NOMO-1 (cell line): ENCODE results near the gene THADA.
A peak's percentile ranks its signal among the peaks of the same experiment; 100 is the strongest.

ENCODE experiments used
- DNase-seq, 2 experiments: peaks; one replicate each; lab custom pipeline; 2025; ENCODE audit not compliant: unreplicated experiment in 2 of 2; lab: John Stamatoyannopoulos, UW

The THADA gene

GRCh38 chr2:43420389-43420801 is 175.4 kb downstream of the THADA start:
- DNase-seq, result no peak

GRCh38 chr2:43419876-43420275 is 176.0 kb downstream of the THADA start:
- DNase-seq, result no peak

GRCh38 chr2:43419243-43419642 is 176.6 kb downstream of the THADA start:
- DNase-seq, result no peak

- DNase-seq, result peak in 1 of 2 experiments; percentile 57
Measured at GRCh38 chr2:43418680-43419079, 177.2 kb downstream of the THADA start.

GRCh38 chr2:43417300-43417699 is 178.5 kb downstream of the THADA start:
- peak; percentile 74 to 92 for DNase-seq

GRCh38 chr2:43415592-43415991 is 180.2 kb downstream of the THADA start:
- DNase-seq, result no peak

- DNase-seq, result no peak
Measured at GRCh38 chr2:43414586-43415135, 181.2 kb downstream of the THADA start.

- DNase-seq, result no peak
Measured at GRCh38 chr2:43414033-43414432, 181.8 kb downstream of the THADA start.

GRCh38 chr2:43412114-43412753 is 183.6 kb downstream of the THADA start:
- no peak for DNase-seq

GRCh38 chr2:43410055-43410604 is 185.7 kb downstream of the THADA start:
- no peak for DNase-seq

- peak; percentile 86 to 99 for DNase-seq
Measured at GRCh38 chr2:43408407-43409160, 187.3 kb downstream of the THADA start.

- peak; percentile 53 to 87 for DNase-seq
Measured at GRCh38 chr2:43407935-43408334, 187.9 kb downstream of the THADA start.

- DNase-seq, result no peak
Measured at GRCh38 chr2:43406651-43407279, 189.1 kb downstream of the THADA start.

GRCh38 chr2:43405829-43406228 is 190.0 kb downstream of the THADA start:
- DNase-seq, result no peak

GRCh38 chr2:43402452-43402937 is 193.3 kb downstream of the THADA start:
- DNase-seq, result no peak

- no peak for DNase-seq
Measured at GRCh38 chr2:43402002-43402401, 193.8 kb downstream of the THADA start.

GRCh38 chr2:43400508-43400907 is 195.3 kb downstream of the THADA start:
- DNase-seq, result no peak

- DNase-seq, result no peak
Measured at GRCh38 chr2:43399515-43400264, 196.1 kb downstream of the THADA start.

- no peak for DNase-seq
Measured at GRCh38 chr2:43399098-43399497, 196.7 kb downstream of the THADA start.

GRCh38 chr2:43397821-43398220 is 198.0 kb downstream of the THADA start:
- DNase-seq, result no peak
